GM12878 (cell line): Measurements from ENCODE around the gene MAL.

Experiments
- JUND ChIP-seq: IDR thresholded peaks from 2 replicates; pipeline ENCODE4 v1.6.1; 2012; ENCODE audit warnings: low read depth, mild to moderate bottlenecking, low read length, improper control_type of control experiment, moderate library complexity
- POLR2AphosphoS5 ChIP-seq: IDR thresholded peaks from 2 replicates; pipeline ENCODE4 v1.6.1; 2011; ENCODE audit warnings: mild to moderate bottlenecking, low read length, inconsistent platforms
- TF ChIP-seq, protein P1 (sequence below), 3 experiments: IDR thresholded peaks in 2 of 3; conservative IDR thresholded peaks in 1 of 3; 2 replicates each; pipeline ENCODE4 v1.5.1; 2011; ENCODE audit warnings: low read depth in 3 of 3, low read length in 3 of 3, mild to moderate bottlenecking in 3 of 3, control low read depth in 2 of 3, moderate library complexity in 2 of 3, inconsistent platforms in 1 of 3, mixed read lengths in 1 of 3; ENCODE audit not compliant: control insufficient read depth in 2 of 3, insufficient read depth in 1 of 3; ENCODE audit errors: extremely low read depth in 1 of 3
- TF ChIP-seq, protein P2 (sequence below): IDR thresholded peaks from 2 replicates; pipeline ENCODE4 v1.6.1; 2012; ENCODE audit warnings: mild to moderate bottlenecking, low read depth, low read length

DNA sequence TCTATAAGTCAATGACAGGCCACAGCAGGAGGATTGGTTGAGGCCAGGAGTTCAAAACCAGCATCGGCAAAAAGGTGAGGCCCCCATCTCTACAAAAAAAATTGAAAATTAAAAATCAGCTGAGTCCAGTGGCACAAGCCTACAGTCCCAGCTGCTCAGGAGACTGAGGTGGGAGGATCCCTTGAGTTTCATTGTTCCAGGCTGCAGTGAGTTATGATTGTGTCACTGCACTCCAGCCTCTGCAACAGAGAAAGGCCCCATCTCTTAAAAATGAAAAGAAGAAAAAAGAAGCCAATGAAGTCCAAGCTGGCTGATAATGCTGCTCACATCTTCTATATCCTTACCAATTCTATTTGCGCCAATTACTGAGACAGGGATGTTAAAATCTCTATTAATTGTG lies 57.0 kb downstream of the MAL start:
- TF ChIP-seq JUND, result no peak
- TF ChIP-seq, protein P1, sequence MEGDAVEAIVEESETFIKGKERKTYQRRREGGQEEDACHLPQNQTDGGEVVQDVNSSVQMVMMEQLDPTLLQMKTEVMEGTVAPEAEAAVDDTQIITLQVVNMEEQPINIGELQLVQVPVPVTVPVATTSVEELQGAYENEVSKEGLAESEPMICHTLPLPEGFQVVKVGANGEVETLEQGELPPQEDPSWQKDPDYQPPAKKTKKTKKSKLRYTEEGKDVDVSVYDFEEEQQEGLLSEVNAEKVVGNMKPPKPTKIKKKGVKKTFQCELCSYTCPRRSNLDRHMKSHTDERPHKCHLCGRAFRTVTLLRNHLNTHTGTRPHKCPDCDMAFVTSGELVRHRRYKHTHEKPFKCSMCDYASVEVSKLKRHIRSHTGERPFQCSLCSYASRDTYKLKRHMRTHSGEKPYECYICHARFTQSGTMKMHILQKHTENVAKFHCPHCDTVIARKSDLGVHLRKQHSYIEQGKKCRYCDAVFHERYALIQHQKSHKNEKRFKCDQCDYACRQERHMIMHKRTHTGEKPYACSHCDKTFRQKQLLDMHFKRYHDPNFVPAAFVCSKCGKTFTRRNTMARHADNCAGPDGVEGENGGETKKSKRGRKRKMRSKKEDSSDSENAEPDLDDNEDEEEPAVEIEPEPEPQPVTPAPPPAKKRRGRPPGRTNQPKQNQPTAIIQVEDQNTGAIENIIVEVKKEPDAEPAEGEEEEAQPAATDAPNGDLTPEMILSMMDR (IDR thresholded peaks at IDR 0.05 in 2 of 3, conservative IDR thresholded peaks at IDR 0.05 in 1 of 3; ENCODE audit: control insufficient read depth in 2 of 3, extremely low read depth in 1 of 3, insufficient read depth in 1 of 3, low read depth in 3 of 3, low read length in 3 of 3), result no peak
- TF ChIP-seq, protein P2, sequence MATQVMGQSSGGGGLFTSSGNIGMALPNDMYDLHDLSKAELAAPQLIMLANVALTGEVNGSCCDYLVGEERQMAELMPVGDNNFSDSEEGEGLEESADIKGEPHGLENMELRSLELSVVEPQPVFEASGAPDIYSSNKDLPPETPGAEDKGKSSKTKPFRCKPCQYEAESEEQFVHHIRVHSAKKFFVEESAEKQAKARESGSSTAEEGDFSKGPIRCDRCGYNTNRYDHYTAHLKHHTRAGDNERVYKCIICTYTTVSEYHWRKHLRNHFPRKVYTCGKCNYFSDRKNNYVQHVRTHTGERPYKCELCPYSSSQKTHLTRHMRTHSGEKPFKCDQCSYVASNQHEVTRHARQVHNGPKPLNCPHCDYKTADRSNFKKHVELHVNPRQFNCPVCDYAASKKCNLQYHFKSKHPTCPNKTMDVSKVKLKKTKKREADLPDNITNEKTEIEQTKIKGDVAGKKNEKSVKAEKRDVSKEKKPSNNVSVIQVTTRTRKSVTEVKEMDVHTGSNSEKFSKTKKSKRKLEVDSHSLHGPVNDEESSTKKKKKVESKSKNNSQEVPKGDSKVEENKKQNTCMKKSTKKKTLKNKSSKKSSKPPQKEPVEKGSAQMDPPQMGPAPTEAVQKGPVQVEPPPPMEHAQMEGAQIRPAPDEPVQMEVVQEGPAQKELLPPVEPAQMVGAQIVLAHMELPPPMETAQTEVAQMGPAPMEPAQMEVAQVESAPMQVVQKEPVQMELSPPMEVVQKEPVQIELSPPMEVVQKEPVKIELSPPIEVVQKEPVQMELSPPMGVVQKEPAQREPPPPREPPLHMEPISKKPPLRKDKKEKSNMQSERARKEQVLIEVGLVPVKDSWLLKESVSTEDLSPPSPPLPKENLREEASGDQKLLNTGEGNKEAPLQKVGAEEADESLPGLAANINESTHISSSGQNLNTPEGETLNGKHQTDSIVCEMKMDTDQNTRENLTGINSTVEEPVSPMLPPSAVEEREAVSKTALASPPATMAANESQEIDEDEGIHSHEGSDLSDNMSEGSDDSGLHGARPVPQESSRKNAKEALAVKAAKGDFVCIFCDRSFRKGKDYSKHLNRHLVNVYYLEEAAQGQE, result no peak
- no peak for TF ChIP-seq POLR2AphosphoS5
